Measurements from ENCODE around the gene NABP2.

NABP2 gene

DNA sequence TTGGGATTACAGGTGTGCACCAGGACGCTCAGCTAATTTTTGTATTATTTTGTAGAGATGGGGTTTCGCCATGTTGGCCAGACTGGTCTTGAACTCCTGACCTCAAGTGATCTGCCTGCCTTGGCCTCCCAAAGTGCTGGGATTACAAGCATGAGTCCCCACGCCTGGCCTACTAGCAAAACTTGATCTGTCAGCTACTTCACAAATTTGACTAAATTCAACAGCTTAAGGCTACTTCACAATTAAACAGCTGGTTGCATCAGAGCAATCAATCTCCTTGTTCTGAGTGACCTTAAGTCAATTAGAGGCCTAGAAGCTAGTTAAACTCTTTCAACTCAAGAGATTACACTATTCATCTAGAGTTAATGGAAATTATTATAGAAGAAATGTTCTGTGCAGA, 54.8 kb downstream of the NABP2 start:
- no peak for DNase-seq (ENCODE audit: low read depth)

Measured in activated T-cell treated with anti-CD3 and anti-CD28 coated beads for 24 hours (primary cell).